Central memory CD8-positive, alpha-beta T cell (primary cell): ENCODE results near the gene RBP3.

Experiments
- ATAC-seq: fragments of 150-1000 bp; cut with Tn5 transposase; replicated peaks from 2 replicates; pipeline ENCODE4 v1.10.0; 2022; ENCODE audit warnings: mild to moderate bottlenecking, moderate FRiP score, moderate number of reproducible peaks; ENCODE audit not compliant: poor library complexity, severe bottlenecking; ENCODE audit errors: extremely low read depth
- DNase-seq, 2 donors: peaks; one replicate each; pipeline ENCODE4 v3.0.0; 2021; ENCODE audit warnings: low spot score in 2 of 2
- H3K27ac Mint-ChIP-seq: one replicate; pipeline ENCODE4 v1.8.0; 2022; ENCODE audit warnings: low read depth, mild to moderate bottlenecking, moderate library complexity, mixed read lengths
- H3K27me3 Mint-ChIP-seq: one replicate; pipeline ENCODE4 v1.8.0; 2022; ENCODE audit warnings: mixed read lengths
- H3K36me3 Mint-ChIP-seq: one replicate; pipeline ENCODE4 v1.8.0; 2022; ENCODE audit warnings: mild to moderate bottlenecking, moderate library complexity, mixed read lengths; ENCODE audit not compliant: insufficient read depth
- H3K4me1 Mint-ChIP-seq: one replicate; pipeline ENCODE4 v1.8.0; 2022; ENCODE audit warnings: mixed read lengths
- H3K4me3 Mint-ChIP-seq: one replicate; pipeline ENCODE4 v1.8.0; 2022; ENCODE audit warnings: mild to moderate bottlenecking, moderate library complexity, mixed read lengths
- H3K9me3 Mint-ChIP-seq: one replicate; pipeline ENCODE4 v1.8.0; 2022; ENCODE audit warnings: mixed read lengths

The RBP3 gene

DNA sequence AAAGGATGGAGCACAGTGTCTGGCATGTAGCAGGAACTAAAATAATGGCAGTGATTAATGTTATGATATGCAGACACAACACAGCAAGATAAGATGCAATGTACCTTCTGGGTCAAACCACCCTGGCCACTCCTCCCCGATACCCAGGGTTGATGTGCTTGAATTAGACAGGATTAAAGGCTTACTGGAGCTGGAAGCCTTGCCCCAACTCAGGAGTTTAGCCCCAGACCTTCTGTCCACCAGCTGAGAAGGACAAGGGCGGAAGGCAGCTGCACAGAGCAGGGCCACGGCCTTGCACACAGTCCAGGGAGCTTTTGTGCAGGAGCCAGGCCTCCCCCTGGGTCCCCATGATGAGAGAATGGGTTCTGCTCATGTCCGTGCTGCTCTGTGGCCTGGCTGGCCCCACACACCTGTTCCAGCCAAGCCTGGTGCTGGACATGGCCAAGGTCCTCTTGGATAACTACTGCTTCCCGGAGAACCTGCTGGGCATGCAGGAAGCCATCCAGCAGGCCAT lies at the start of gene RBP3:
Gene RBP3 (plus strand): TSS at position 226 of the 514 bp plus-strand sequence. CDS start 122 bp downstream, at position 348.
- peaks cover 6% of the 10 kb centered on the region for H3K27me3 Mint-ChIP-seq
- DNase-seq (no peak), ATAC-seq (no peak)
- peaks cover under 1% of the 10 kb centered on the region for H3K36me3 Mint-ChIP-seq
- no peaks in the 10 kb centered on the region for H3K9me3 Mint-ChIP-seq
- no peak within 1 kb of the TSS for H3K4me3 Mint-ChIP-seq
- H3K27ac Mint-ChIP-seq = no peak within 1 kb of the TSS
- H3K4me1 Mint-ChIP-seq = no peaks in the 10 kb centered on the region

DNA sequence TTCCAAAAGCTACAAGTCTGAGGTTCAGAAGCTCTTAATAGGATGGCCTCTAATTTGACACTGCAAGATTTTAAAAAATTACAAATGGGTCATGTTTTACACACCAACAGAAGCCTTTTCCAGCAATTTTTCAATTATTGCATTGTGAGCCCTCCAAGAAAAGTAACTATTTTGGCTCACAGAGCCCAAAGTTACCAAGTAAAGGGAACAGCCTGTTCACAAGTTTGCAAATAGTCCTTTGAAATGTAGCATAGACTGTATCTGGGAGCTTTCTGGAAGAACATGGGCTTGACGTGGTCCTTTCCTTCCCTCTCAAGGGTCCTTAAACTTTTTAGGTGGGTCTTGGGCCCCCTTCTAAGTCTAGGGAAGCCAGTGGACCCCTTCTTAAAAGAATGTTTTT lies 49.4 kb upstream of the RBP3 start:
- no peak overlapping the region for H3K4me3 Mint-ChIP-seq
- H3K27ac Mint-ChIP-seq = no peak overlapping the region
- DNase-seq = no peak
- H3K36me3 Mint-ChIP-seq = peaks cover 2% of the 10 kb centered on the region
- peaks cover 6% of the 10 kb centered on the region for H3K4me1 Mint-ChIP-seq
- no peak for ATAC-seq
- H3K27me3 Mint-ChIP-seq = peaks cover 10% of the 10 kb centered on the region
- H3K9me3 Mint-ChIP-seq = no peaks in the 10 kb centered on the region

DNA sequence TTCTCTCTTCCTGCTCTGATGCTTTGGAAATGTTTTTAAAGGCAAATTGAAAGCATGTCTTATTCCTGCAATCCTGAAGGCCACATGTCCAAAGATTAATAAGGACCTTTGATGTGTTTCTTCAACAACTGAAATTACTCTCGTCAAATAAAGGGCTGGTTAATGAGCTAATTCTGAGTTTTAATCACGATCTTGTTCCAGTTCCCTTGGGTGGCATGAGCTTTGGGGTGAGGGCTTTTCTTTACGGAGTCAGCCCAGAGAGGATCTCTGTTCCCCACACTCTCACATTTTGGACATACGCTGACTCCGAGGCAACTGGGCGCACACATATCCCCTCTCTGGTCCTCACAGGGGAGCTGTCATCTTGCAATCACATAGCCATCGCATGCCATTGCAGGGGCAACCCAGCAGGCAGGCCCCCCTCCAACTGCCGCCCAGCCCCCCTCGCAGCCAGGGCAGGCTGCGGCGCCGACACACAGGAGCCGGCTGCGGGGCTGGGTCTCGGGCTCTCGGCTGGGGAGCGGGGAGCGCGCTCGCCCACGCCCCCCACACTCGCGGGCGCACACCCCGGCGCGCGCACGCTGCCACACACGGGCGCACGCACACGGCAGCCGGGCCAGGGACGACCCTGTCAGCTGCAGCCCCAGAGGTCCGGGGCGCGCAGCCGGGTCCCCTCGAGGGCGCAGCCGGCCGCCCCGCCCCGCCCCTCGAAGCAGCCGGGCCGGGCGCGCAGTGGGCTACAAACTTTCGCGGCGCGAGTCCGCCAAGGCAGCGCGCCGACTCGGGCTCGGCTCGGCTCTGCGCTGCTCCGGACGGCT lies 48.3 kb upstream of the RBP3 start, which contains the start of gene GDF10:
Gene GDF10 (plus strand): TSS at position 587 of the 818 bp plus-strand sequence. CDS start 455 bp downstream, outside the sequence.
- no peak within 1 kb of the TSS for H3K27ac Mint-ChIP-seq
- DNase-seq = no peak
- H3K36me3 Mint-ChIP-seq = peaks cover 2% of the 10 kb centered on the region
- H3K4me3 Mint-ChIP-seq = peak within 1 kb of the TSS; percentile 70
- no peaks in the 10 kb centered on the region for H3K9me3 Mint-ChIP-seq
- peaks cover 6% of the 10 kb centered on the region for H3K4me1 Mint-ChIP-seq
- H3K27me3 Mint-ChIP-seq = peaks cover 10% of the 10 kb centered on the region
- ATAC-seq = no peak

DNA sequence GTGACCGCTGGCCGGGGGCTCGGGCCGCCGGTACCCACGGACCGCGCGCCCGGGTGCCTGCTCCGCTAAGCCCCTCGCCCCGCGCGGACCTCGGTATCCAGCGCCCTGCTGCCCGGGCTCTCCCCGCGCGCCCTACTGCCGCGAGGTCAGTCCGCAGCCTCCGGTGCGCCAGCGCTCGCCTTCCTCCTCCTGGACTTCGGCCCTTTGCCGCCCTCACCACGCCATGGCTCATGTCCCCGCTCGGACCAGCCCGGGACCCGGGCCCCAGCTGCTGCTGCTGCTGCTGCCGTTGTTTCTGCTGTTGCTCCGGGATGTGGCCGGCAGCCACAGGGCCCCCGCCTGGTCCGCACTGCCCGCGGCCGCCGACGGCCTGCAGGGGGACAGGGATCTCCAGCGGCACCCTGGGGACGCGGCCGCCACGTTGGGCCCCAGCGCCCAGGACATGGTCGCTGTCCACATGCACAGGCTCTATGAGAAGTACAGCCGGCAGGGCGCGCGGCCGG lies 47.7 kb upstream of the RBP3 start:
- DNase-seq = no peak
- no peaks in the 10 kb centered on the region for H3K9me3 Mint-ChIP-seq
- no peak overlapping the region for H3K27ac Mint-ChIP-seq
- no peak for ATAC-seq
- H3K27me3 Mint-ChIP-seq = peaks cover 10% of the 10 kb centered on the region
- peaks cover 6% of the 10 kb centered on the region for H3K4me1 Mint-ChIP-seq
- H3K4me3 Mint-ChIP-seq = peak overlapping the region; percentile 70
- peaks cover 2% of the 10 kb centered on the region for H3K36me3 Mint-ChIP-seq

- no peak for ATAC-seq
- H3K27ac Mint-ChIP-seq = no peak overlapping the region
- peaks cover 10% of the 10 kb centered on the region for H3K27me3 Mint-ChIP-seq
- no peak overlapping the region for H3K4me3 Mint-ChIP-seq
- no peak for DNase-seq
- H3K36me3 Mint-ChIP-seq = peaks cover 2% of the 10 kb centered on the region
- no peaks in the 10 kb centered on the region for H3K9me3 Mint-ChIP-seq
- H3K4me1 Mint-ChIP-seq = peaks cover 6% of the 10 kb centered on the region
Measured at GRCh38 chr10:47301833-47302232, 46.3 kb upstream of the RBP3 start.

- Mint-ChIP-seq H3K4me3 (no peak overlapping the region), H3K27me3 (peaks cover 10% of the 10 kb centered on the region), H3K27ac (no peak overlapping the region), H3K9me3 (no peaks in the 10 kb centered on the region), H3K36me3 (peaks cover 2% of the 10 kb centered on the region), H3K4me1 (peaks cover 6% of the 10 kb centered on the region)
- DNase-seq (no peak), ATAC-seq (no peak)
Measured at GRCh38 chr10:47303105-47303504, 45.1 kb upstream of the RBP3 start.

GRCh38 chr10:47303866-47304265 lies 44.3 kb upstream of the RBP3 start:
- no peak for ATAC-seq
- H3K4me1 Mint-ChIP-seq = peaks cover 6% of the 10 kb centered on the region

DNA sequence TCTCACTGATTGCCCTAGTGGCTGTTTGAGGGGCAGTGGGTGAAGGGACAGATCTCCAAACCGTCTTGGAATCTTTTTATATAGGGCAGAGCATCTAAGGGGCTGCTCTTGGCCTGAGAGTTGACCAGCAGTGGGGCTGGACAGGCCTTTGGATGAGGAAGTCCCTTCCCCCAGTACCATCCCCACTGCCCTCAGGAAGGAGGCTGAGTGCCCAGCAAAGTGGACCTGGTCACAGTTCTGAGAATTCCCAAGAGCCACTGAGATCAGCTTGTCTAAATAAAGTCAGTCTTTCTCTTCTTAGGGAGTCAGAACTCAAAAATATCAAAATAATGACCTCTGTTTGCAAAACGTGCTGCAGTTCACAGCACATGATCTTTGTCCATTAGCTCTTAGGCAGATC lies 42.6 kb upstream of the RBP3 start:
- H3K9me3 Mint-ChIP-seq = no peaks in the 10 kb centered on the region
- H3K27ac Mint-ChIP-seq = no peak overlapping the region
- H3K27me3 Mint-ChIP-seq = peaks cover 9% of the 10 kb centered on the region
- H3K4me3 Mint-ChIP-seq = no peak overlapping the region
- H3K36me3 Mint-ChIP-seq = peaks cover 2% of the 10 kb centered on the region
- peaks cover 6% of the 10 kb centered on the region for H3K4me1 Mint-ChIP-seq
- ATAC-seq (no peak), DNase-seq (no peak)

More at GRCh38 chr10:47303866-47304265, 44.3 kb upstream of the RBP3 start:
- Mint-ChIP-seq H3K9me3 (no peaks in the 10 kb centered on the region), H3K27me3 (peaks cover 10% of the 10 kb centered on the region), H3K36me3 (peaks cover 2% of the 10 kb centered on the region), H3K4me3 (no peak overlapping the region), H3K27ac (no peak overlapping the region)
- no peak for DNase-seq

GRCh38 chr10:47306387-47307210 lies 41.6 kb upstream of the RBP3 start:
- Mint-ChIP-seq H3K36me3 (no peaks in the 10 kb centered on the region), H3K4me1 (peaks cover 7% of the 10 kb centered on the region), H3K9me3 (no peaks in the 10 kb centered on the region), H3K4me3 (no peak overlapping the region), H3K27ac (no peak overlapping the region), H3K27me3 (no peaks in the 10 kb centered on the region)
- ATAC-seq (no peak), DNase-seq (no peak)

GRCh38 chr10:47307381-47307780 lies 40.8 kb upstream of the RBP3 start:
- peaks cover 14% of the 10 kb centered on the region for H3K4me1 Mint-ChIP-seq
- no peak overlapping the region for H3K27ac Mint-ChIP-seq
- DNase-seq = no peak
- ATAC-seq = no peak
- H3K4me3 Mint-ChIP-seq = no peak overlapping the region
- H3K36me3 Mint-ChIP-seq = no peaks in the 10 kb centered on the region
- H3K27me3 Mint-ChIP-seq = no peaks in the 10 kb centered on the region
- H3K9me3 Mint-ChIP-seq = no peaks in the 10 kb centered on the region

GRCh38 chr10:47308775-47309174 lies 39.4 kb upstream of the RBP3 start:
- ATAC-seq = no peak
- Mint-ChIP-seq H3K27me3 (no peaks in the 10 kb centered on the region), H3K27ac (no peak overlapping the region), H3K4me1 (peaks cover 14% of the 10 kb centered on the region), H3K9me3 (no peaks in the 10 kb centered on the region), H3K36me3 (no peaks in the 10 kb centered on the region), H3K4me3 (no peak overlapping the region)
- DNase-seq = no peak

- ATAC-seq (no peak), DNase-seq (no peak)
- no peak overlapping the region for H3K27ac Mint-ChIP-seq
- H3K9me3 Mint-ChIP-seq = no peaks in the 10 kb centered on the region
- no peak overlapping the region for H3K4me3 Mint-ChIP-seq
- peaks cover 14% of the 10 kb centered on the region for H3K4me1 Mint-ChIP-seq
- H3K27me3 Mint-ChIP-seq = no peaks in the 10 kb centered on the region
- H3K36me3 Mint-ChIP-seq = no peaks in the 10 kb centered on the region
Measured at GRCh38 chr10:47309408-47310089, 38.6 kb upstream of the RBP3 start.
